DOHH2 (cell line): ENCODE data around the gene RIPOR2.

Experiments used
- CTCF ChIP-seq: fragments of 200-600 bp; sonication (generic); IDR thresholded peaks from one replicate; pipeline ENCODE4 v1.5.1; 2014; ENCODE audit warnings: antibody characterized with exemption, mild to moderate bottlenecking, low read depth, low read length; ENCODE audit not compliant: poor library complexity, severe bottlenecking
- EZH2phosphoT487 ChIP-seq: fragments of 200-600 bp; sonication (generic); IDR thresholded peaks from 2 replicates; pipeline ENCODE4 v1.6.1; 2017; ENCODE audit warnings: borderline replicate concordance, mild to moderate bottlenecking, antibody characterized with exemption, low read length, moderate library complexity, mixed read lengths

DNA sequence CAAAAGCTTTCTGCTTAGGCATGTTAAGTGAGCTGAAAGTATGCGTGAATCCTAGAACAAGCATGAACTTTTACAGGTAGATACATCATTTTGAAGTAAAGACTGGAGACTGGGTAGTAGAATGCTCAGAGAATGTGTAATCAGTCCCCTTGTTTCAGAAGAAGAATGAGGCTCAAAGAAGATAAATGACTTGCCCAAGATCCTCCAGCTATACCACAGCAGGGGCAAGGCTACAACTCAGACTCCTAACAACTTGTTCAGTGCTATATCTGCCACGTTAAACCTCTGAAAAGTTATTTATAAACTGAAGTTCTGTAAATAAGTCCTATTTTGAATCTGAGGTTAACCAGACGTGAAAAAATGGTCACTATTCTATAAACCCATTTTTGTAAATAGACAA is 2.9 kb downstream of the RIPOR2 start:
- TF ChIP-seq CTCF (no peak), EZH2phosphoT487 (no peak)
